ENCODE measurements around the gene PEA15.

PEA15 gene

DNA sequence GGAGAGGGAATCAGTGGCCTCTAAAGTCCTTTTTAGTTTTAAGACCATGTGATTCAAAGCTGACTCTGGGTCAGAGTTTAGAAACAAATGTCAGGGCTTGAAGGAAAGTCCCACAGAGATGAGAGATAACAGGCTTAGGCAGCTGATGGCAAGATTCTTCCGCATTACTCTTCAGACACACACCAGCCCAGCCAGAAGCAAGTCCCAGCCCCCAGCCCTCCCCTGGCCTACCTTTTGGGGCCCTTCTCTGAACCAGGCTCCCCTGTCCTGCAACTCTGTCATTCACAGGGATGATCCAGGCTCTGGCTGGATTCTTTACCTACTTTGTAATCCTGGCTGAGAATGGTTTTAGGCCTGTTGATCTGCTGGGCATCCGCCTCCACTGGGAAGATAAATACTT is 28.0 kb upstream of the PEA15 start:
- no peak for DNase-seq (ENCODE audit: low read depth)
- TF ChIP-seq, protein P1, sequence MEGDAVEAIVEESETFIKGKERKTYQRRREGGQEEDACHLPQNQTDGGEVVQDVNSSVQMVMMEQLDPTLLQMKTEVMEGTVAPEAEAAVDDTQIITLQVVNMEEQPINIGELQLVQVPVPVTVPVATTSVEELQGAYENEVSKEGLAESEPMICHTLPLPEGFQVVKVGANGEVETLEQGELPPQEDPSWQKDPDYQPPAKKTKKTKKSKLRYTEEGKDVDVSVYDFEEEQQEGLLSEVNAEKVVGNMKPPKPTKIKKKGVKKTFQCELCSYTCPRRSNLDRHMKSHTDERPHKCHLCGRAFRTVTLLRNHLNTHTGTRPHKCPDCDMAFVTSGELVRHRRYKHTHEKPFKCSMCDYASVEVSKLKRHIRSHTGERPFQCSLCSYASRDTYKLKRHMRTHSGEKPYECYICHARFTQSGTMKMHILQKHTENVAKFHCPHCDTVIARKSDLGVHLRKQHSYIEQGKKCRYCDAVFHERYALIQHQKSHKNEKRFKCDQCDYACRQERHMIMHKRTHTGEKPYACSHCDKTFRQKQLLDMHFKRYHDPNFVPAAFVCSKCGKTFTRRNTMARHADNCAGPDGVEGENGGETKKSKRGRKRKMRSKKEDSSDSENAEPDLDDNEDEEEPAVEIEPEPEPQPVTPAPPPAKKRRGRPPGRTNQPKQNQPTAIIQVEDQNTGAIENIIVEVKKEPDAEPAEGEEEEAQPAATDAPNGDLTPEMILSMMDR (IDR thresholded peaks at IDR 0.05; ENCODE audit: control insufficient read depth, extremely low read depth, insufficient read depth) = no peak

DNA sequence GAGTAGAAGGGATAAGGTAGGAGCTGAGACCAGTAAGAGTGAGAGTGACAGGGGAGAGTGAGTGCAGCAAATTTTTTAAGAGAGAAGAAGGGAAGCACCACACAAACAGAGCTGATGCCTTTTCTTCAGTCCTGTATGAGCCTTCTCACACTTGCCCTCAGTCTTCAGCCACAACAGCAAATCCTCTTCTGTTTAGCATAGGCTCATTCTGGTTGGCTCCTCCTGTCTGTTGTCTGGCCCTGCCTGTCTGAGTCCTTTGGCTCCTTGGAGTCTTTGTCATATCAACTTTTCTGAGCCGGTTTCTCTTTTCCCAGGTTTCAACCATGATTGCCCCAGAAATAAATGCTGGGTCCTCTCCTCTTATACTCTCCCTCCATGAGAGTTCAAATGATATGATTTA is 27.5 kb upstream of the PEA15 start:
- TF ChIP-seq, protein P1 (IDR thresholded peaks at IDR 0.05; ENCODE audit: control insufficient read depth, extremely low read depth, insufficient read depth) = no peak
- no peak overlapping the region for H3K4me3 ChIP-seq (ENCODE audit: low read depth, low read length)
- no peak for DNase-seq (ENCODE audit: low read depth)

More for the DNA sequence above, 28.0 kb upstream of the PEA15 start:
- no peak overlapping the region for H3K4me3 ChIP-seq (ENCODE audit: low read depth, low read length)

DNA sequence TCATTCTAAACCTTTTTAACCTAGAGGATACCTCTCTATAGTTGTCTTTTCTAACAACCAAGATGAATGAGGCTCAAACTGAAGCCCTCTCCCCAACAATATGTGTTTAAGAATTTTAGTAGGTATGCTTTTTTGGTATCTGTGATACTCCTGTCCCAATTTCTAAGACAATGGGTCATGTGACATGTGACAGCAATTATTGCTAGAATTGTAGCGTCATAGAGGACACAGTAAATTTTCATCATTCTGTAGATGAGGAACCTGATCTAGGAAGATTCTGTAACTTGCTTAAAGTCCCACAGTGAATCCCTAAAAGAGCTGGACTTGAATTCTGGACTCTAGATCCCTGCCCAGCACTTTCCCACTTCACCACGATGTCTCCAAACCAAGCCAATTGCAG is 26.5 kb upstream of the PEA15 start:
- TF ChIP-seq, protein P1 (IDR thresholded peaks at IDR 0.05; ENCODE audit: control insufficient read depth, extremely low read depth, insufficient read depth) = no peak
- no peak overlapping the region for H3K4me3 ChIP-seq (ENCODE audit: low read depth, low read length)
- no peak for DNase-seq (ENCODE audit: low read depth)

DNA sequence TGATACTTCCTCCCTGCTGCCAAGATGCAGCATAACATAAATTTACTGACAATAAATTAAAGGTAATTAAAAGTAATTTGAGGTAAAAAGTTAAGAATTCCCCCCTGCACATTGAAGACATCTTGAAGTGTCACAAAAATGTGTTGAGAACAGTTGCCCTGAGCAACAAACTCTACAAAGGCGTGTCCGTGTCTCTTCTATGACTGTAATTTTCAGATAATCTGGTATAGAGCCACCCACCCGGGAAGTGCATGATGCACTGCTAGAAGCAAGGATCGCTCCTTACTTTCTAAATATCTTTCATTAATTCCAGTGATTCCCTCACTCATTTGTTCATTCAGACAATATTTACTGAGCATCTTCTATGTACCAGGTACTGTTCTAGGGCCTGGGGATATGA is 25.8 kb upstream of the PEA15 start:
- no peak overlapping the region for H3K4me3 ChIP-seq (ENCODE audit: low read depth, low read length)
- TF ChIP-seq, protein P1 (IDR thresholded peaks at IDR 0.05; ENCODE audit: control insufficient read depth, extremely low read depth, insufficient read depth) = no peak
- no peak for DNase-seq (ENCODE audit: low read depth)

GRCh38 chr1:160186246-160186645 is 18.9 kb upstream of the PEA15 start:
- H3K4me3 ChIP-seq (ENCODE audit: low read depth, low read length) = no peak overlapping the region
- TF ChIP-seq, protein P1 (IDR thresholded peaks at IDR 0.05; ENCODE audit: control insufficient read depth, extremely low read depth, insufficient read depth) = no peak
- DNase-seq (ENCODE audit: low read depth) = no peak

DNA sequence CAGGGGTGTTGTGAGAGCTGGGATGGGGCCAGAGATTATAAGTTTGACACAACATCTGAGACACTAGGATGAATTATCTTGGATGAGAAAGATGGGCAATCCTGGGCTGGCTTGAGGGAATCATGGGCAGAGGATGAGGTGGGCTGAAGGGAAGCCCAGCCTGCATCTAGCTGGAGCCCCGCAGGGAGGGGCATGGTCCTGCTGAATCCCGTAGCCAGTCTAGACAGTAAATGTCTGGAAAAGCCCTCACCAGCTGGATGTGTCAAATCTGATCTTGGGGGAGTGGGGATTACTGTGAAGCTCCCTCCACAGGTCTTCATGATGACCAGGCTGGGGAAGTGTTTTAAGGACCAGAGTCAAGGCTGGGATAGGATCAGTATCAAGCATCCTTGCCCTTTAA is 18.5 kb upstream of the PEA15 start:
- TF ChIP-seq, protein P1 (IDR thresholded peaks at IDR 0.05; ENCODE audit: control insufficient read depth, extremely low read depth, insufficient read depth) = no peak
- H3K4me3 ChIP-seq (ENCODE audit: low read depth, low read length) = no peak overlapping the region
- DNase-seq (ENCODE audit: low read depth) = no peak

DNA sequence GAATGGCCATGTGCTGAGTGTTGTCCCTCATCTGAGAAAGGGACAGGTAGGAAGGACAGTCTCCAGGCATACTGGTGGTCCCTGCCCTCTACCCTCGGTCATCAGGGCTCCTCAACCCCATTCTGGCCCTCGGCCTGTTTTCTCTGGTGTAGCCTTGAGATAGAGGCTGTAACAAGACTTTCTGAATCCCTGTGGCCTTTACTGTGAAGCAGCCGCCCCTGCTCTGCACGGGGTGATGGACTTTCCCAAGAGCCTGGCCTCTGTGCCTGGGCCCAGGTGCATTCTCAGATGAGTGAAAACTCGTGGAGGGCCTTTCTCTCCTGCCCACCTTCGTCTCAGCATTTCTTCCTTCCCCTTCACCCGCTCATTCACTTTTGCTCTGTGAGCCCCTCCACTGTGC is 17.8 kb upstream of the PEA15 start:
- DNase-seq (ENCODE audit: low read depth) = no peak
- no peak overlapping the region for H3K4me3 ChIP-seq (ENCODE audit: low read depth, low read length)
- TF ChIP-seq, protein P1 (IDR thresholded peaks at IDR 0.05; ENCODE audit: control insufficient read depth, extremely low read depth, insufficient read depth) = no peak
